ENCODE measurements around the gene SLC16A4. TPM values are rescaled to one million over a fixed set of nuclear protein-coding genes. Genes with fewer than 3 reads are reported as not detected.
A peak's percentile ranks its signal among the peaks of the same experiment; 100 is the strongest.
"Not testable (repeated sequence)": the region's sequence is repeated elsewhere in the genome, so short reads cannot be mapped to it uniquely, and the experiment has no call there.

Gene SLC16A4
- total RNA-seq, 4 donors from 2014 or later: 0.21 to 1.6 (median 0.89) TPM

DNA sequence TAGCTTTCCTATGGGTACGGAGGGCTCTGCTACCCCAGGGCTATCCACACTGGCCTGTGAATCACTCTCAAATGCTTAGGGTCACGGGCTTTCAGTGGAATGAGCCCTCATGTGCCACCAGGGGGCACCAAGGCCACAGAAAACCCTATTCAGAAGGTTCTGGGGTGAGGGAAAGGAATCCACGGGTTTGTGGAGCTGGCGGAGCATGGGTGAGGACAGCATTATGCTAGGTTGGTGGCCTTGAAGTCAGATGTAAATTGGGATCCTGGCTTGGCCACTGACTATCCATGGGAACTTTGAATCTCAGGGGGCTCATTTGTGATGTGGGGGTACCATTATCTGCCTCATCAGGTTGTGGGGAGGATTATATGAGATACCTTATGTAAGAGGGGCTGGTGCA lies 21.8 kb upstream of the SLC16A4 start:
- H3K4me3 ChIP-seq (ENCODE audit: low read depth, poor library complexity, severe bottlenecking): no peak overlapping the region
- TF ChIP-seq, protein P1, sequence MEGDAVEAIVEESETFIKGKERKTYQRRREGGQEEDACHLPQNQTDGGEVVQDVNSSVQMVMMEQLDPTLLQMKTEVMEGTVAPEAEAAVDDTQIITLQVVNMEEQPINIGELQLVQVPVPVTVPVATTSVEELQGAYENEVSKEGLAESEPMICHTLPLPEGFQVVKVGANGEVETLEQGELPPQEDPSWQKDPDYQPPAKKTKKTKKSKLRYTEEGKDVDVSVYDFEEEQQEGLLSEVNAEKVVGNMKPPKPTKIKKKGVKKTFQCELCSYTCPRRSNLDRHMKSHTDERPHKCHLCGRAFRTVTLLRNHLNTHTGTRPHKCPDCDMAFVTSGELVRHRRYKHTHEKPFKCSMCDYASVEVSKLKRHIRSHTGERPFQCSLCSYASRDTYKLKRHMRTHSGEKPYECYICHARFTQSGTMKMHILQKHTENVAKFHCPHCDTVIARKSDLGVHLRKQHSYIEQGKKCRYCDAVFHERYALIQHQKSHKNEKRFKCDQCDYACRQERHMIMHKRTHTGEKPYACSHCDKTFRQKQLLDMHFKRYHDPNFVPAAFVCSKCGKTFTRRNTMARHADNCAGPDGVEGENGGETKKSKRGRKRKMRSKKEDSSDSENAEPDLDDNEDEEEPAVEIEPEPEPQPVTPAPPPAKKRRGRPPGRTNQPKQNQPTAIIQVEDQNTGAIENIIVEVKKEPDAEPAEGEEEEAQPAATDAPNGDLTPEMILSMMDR (IDR thresholded peaks at IDR 0.05): peak in 1 of 3 donors; percentile 46
- no peak for TF ChIP-seq POLR2A (IDR thresholded peaks at IDR 0.05)
- intact Hi-C loops (cut with DNase I; ENCODE audit: low total_unique reads): loop anchor here (5.0 kb wide), 1 partner anchor 50 kb away; no protein-coding TSS in a partner anchor
- DNase-seq (ENCODE audit: low spot score in 2 of 2): peak; percentile 72 to 92
- 14 to 30% methylated on average over 4 of the region's 4 CpGs for WGBS, 2 donors

DNA sequence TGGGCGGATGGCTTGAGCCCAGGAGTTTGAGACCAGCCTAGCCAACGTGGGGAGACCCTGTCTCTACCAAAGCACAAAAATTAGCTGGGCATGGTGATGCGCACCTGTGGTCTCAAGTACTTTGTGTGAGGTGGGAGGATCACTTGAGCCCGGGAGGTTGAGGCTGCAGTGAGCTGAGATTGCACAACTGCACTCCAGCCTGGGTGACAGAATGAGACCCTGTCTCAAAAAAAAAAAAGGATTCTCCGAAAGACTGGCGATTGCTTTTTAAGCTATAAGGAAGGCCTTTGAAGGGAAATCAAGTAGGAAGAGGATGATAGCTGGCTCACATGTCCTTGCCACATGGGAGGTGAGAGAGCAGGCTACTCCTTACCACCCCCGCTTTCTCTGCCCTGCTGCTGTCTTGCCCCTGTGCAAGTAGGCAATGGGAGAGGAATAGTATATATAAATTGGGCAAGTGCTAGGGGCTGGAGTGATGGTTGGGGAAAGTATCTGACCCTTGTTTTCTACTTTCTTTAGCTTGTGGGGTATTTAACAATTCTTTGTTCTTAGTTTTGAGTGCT lies 20.4 kb upstream of the SLC16A4 start:
- 77 to 91% methylated on average over 7 of the region's 7 CpGs for WGBS, 2 donors
- TF ChIP-seq, protein P1 (IDR thresholded peaks at IDR 0.05): no peak
- no peak for TF ChIP-seq POLR2A (IDR thresholded peaks at IDR 0.05)
- intact Hi-C loops (cut with DNase I; ENCODE audit: low total_unique reads): loop anchor here (5.0 kb wide), 1 partner anchor 51 kb away; no protein-coding TSS in a partner anchor
- no peak for DNase-seq (ENCODE audit: low spot score in 2 of 2)
- H3K4me3 ChIP-seq (ENCODE audit: low read depth, poor library complexity, severe bottlenecking): no peak overlapping the region

DNA sequence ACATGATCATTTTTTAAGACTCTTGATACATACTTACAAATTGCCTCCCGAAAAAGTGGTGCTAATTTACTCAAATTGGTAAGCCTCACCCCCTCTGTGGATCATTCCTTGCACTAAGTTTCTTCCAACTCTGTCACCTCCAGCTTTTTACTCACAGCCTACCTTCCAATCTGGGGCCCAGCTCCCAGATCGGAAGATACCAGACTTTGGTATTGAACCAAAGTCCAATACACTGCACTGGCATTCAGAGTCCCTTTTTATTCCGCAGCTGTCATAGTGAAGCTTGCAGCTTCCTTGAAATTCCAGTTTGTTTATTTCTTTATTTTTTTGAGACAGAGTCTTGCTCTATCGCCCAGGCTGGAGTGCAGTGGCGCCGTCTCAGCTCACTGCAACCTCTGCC lies 18.5 kb upstream of the SLC16A4 start:
- DNase-seq (ENCODE audit: low spot score in 2 of 2): no peak
- intact Hi-C loops (cut with DNase I; ENCODE audit: low total_unique reads): no loop called here
- no peak overlapping the region for H3K4me3 ChIP-seq (ENCODE audit: low read depth, poor library complexity, severe bottlenecking)
- 95 to 96% methylated on average over 6 of the region's 6 CpGs for WGBS, 2 donors
- TF ChIP-seq, protein P1 (IDR thresholded peaks at IDR 0.05): no peak
- no peak for TF ChIP-seq POLR2A (IDR thresholded peaks at IDR 0.05)

DNA sequence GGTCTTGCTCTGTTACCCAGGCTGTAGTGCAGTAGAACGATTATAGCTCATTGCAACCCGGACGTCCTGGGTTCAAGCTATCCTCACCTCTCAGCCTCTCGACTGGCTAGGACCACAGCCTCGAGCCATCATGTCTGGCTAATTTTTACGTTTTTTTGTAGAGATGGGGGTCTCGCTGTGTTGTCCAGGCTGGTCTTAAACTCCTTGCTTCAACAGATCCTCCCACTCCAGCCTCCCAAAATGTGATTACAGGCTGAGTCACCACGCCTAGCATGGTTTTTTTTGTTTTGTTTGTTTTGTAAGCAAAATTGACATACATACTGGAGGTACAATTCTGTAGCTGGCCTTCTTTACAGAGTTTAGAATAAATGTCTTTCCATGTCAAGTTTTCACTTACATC lies 17.7 kb upstream of the SLC16A4 start:
- H3K4me3 ChIP-seq (ENCODE audit: low read depth, poor library complexity, severe bottlenecking): no peak overlapping the region
- intact Hi-C loops (cut with DNase I; ENCODE audit: low total_unique reads): no loop called here
- TF ChIP-seq, protein P1 (IDR thresholded peaks at IDR 0.05): no peak
- DNase-seq (ENCODE audit: low spot score in 2 of 2): no peak
- WGBS, 2 donors: 85 to 89% methylated on average over 8 of the region's 8 CpGs

DNA sequence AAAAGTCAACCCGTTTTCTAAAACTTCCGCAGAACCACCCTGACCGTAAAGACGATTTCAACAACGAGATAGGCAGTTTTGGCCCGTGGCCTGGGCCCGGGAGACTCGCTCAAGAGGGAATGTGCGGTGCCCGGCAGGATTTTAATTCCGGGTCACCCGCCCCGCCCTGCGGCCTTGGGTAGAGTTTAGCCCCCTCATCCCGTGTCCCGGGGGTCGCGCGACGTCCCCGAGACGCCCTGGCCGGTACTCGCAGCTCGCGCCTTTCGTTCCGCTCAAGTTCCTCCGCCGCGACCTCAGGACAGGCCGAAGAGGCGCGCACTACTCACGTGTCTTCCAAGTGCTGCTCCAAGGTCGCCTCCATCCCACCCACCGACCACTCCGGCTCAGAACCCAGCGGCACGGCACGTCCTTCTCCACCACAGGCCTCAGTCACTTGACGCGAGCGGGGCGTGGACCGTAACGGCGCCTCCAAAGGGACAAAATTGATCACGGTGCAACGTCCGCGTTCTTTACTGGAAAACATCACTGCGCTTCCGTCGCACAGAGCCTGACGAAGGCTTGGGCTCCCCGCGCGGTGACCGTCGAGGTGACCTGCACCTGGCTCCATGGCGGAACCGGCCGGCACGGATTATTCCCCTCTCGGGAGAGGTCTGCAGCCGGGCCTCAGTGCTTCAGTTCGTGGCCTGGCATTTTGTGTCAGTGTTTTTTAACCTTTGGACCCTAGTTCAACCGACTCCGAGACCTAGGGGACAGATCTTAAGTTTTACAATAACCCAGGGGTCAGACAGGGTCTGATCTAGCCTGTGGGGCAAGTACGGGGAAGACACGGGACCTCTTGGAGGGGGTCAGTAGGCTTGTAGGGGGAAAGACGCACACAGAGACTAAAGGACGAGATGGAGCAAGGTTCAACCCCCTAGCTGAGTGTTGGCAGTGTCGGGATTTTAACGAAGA lies 16.7 kb upstream of the SLC16A4 start, which contains the start of gene LAMTOR5:
Gene LAMTOR5, minus strand, starts transcription at position 435 of the 951 bp plus-strand sequence. Its CDS starts 74 bp downstream, at position 361.
- intact Hi-C loops (cut with DNase I; ENCODE audit: low total_unique reads): no loop called here
- H3K4me3 ChIP-seq (ENCODE audit: low read depth, poor library complexity, severe bottlenecking): peak within 1 kb of the TSS; percentile 98
- 0% methylated on average over 57 to 63 of the region's 76 CpGs for WGBS, 2 donors
- peak; percentile 94 to 99 for DNase-seq (ENCODE audit: low spot score in 2 of 2)
- TF ChIP-seq, protein P1 (IDR thresholded peaks at IDR 0.05): no peak
- TF ChIP-seq POLR2A (IDR thresholded peaks at IDR 0.05): peak in 1 of 2 donors; percentile 13

DNA sequence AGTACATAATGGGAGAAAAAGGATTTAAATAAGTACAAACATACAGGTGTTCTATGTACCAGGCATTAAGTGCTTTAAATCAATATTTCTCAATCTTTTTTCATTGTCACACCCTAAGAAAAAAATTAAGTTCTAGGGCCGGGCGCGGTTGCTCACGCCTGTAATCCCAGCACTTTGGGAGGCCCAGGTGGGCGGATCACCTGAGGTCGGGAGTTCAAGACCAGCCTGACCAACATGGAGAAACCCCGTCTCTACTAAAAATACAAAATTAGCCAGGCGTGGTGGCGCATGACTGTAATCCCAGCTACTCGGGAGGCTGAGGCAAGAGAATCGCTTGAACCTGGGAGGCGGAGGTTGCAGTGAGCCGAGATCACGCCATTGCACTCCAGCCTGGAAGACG lies 15.6 kb upstream of the SLC16A4 start:
- WGBS, 2 donors: 55 to 57% methylated on average over 15 of the region's 15 CpGs
- DNase-seq (ENCODE audit: low spot score in 2 of 2); H3K4me3 ChIP-seq (ENCODE audit: low read depth, poor library complexity, severe bottlenecking); intact Hi-C loops (cut with DNase I; ENCODE audit: low total_unique reads): not testable (repeated sequence)

All from lower leg skin (tissue), 4 donors.